K562 (cell line): ENCODE results near the gene TRMT112. TPM values are rescaled to one million over a fixed set of nuclear protein-coding genes. Genes with fewer than 3 reads are reported as not detected.

Source experiments
- ARID3B ChIP-seq: fragments of 250-450 bp; sonication (Bioruptor Pico); IDR thresholded peaks from 2 replicates; pipeline ENCODE4 v1.4.0; 2020; ENCODE audit warnings: borderline replicate concordance
- EP300 ChIP-seq: IDR thresholded peaks from 2 replicates; pipeline ENCODE4 v1.6.1; 2012; ENCODE audit warnings: low read length, improper control_type of control experiment
- ESRRB ChIP-seq: fragments of 250-450 bp; sonication (Bioruptor Pico); IDR thresholded peaks from 2 replicates; pipeline ENCODE4 v1.5.0; 2020; ENCODE audit warnings: mild to moderate bottlenecking, moderate library complexity, borderline replicate concordance
- GTF3C2 ChIP-seq: IDR thresholded peaks from 3 replicates; pipeline ENCODE4 v1.6.1; 2011; ENCODE audit warnings: borderline replicate concordance, mild to moderate bottlenecking, moderate library complexity; ENCODE audit not compliant: insufficient read length; ENCODE audit errors: extremely low read depth
- HNRNPUL1 ChIP-seq: fragments of 200-400 bp; formaldehyde crosslinking; IDR thresholded peaks from 2 replicates; pipeline ENCODE4 v1.6.1; 2017; ENCODE audit warnings: low read length
- MCM5 ChIP-seq: fragments of 450-650 bp; IDR thresholded peaks from 2 replicates; pipeline ENCODE4 v1.6.1; 2016; ENCODE audit warnings: low read depth
- PCBP1 ChIP-seq: fragments of 200-400 bp; formaldehyde crosslinking; IDR thresholded peaks from 2 replicates; pipeline ENCODE4 v1.6.1; 2018; ENCODE audit warnings: mild to moderate bottlenecking, low read depth, low read length; ENCODE audit not compliant: poor library complexity, severe bottlenecking
- POLR2A ChIP-seq: fragments of 450-650 bp; conservative IDR thresholded peaks from 2 replicates; pipeline ENCODE4 v1.6.1; 2016
- TBL1XR1 ChIP-seq, 2 experiments: IDR thresholded peaks; 2 replicates each; pipeline ENCODE4 v1.6.1; 2012; ENCODE audit warnings: improper control_type of control experiment in 2 of 2, low read length in 2 of 2, mild to moderate bottlenecking in 1 of 2
- TCFL5 ChIP-seq: fragments of 250-450 bp; sonication (Bioruptor Pico); conservative IDR thresholded peaks from 2 replicates; pipeline ENCODE4 v1.6.1; 2021; ENCODE audit warnings: mild to moderate bottlenecking, moderate library complexity, matching md5 sums
- ZBTB49 ChIP-seq: sonication (generic); formaldehyde crosslinking; IDR thresholded peaks from 2 replicates; pipeline ENCODE4 v1.8.0; 2022; ENCODE audit warnings: missing genetic modification reagents, mild to moderate bottlenecking, borderline replicate concordance
- ZNF507 ChIP-seq: conservative IDR thresholded peaks from 2 replicates; pipeline ENCODE4 v1.6.1; 2017; ENCODE audit warnings: missing genetic modification characterization, missing compliant biosample characterization
- polyA plus RNA-seq, 8 experiments: library from polyadenylated mRNA; depleted of rRNA in 4 of 8; stranded (reverse) in 5 of 8; unstranded in 3 of 8; fragments of >200 nt; fragmentation: Nextera tagmentation in 2 of 8; fragmentation: Illumina TruSeq in 1 of 8; extraction: Ambion mirVana in 2 of 8; extraction: Trizol in 1 of 8; gene quantifications; 2 replicates each; pipeline versions ENCODE4 v1.2.1 to v1.2.3, GENCODE V29; 2011 to 2014; ENCODE audit warnings: inconsistent platforms in 1 of 8, missing spikeins in 1 of 8
- total RNA-seq, 7 experiments: library from RNA; depleted of rRNA in 6 of 7; stranded (reverse); fragments of >200 nt in 6 of 7; fragmentation: Illumina TruSeq in 2 of 7; extraction: Trizol in 2 of 7; gene quantifications; 2 replicates each; pipeline versions ENCODE4 v1.2.1 to v1.2.3, GENCODE V29; 2011 to 2021; ENCODE audit warnings: low replicate concordance in 1 of 7
- TF ChIP-seq, protein P1 (sequence below): fragments of 450-650 bp; IDR thresholded peaks from 2 replicates; pipeline ENCODE4 v1.7.0; 2016; ENCODE audit warnings: borderline replicate concordance

TRMT112 gene
- total and polyA plus RNA-seq, 9 of the 15 experiments (the other 6 are each of a cell fraction or from before 2014, with no cell fraction given) = 162 to 444 (median 300) TPM

DNA sequence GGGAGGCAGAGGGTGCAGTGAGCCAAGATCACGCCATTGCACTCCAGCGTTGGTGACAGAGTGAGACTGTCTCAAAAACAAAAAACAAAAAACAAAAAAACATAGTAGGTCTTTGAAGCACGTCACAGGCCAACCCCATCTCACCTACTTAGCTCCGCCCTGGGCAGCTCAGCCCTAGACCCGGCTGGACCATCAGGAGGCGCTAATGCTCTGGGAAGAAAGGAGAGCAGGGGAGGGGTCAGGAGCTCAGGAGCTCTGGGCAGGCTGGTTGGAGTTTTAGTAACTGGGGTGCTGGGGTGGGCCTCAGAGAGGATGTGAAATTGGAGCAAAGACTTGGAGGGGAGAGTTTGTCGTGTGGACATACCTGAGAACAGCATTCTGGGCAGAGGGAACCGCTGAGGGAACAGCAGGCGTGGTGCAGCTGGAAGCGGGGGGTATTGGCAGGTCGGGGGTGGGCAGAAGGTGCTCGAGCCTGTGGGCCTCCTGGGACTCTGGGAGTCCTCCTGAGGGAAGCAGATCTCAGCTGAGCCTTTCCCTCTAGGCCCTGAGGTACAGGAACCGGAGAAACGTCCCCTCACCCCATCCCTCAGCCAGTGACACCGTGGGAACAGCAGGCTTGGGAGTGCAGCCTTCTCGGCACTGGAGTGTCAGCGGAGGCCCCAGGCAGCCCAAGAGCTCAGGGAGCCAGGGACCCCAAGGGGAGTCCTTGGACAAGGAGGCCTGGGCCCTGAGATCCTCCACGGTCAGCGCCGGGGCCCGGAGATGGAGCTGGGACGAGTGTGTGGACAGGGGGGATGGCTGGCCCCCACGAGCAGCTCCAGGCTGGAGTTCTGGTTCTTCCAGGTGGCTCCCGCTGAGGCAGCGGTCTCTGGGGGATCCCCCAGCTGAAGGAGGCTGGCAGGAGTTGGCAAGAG lies 39.4 kb upstream of the TRMT112 start (continued):
- TF ChIP-seq TCFL5 (CRISPR knock-in tag) = no peak
- TF ChIP-seq ZNF507 = no peak
- TF ChIP-seq GTF3C2 = peak; percentile 43
- 0 out of 2 replicates have a peak, but pooled peaks have one; percentile 21 for TF ChIP-seq EP300
- TF ChIP-seq PCBP1 = no peak
- TF ChIP-seq TBL1XR1 (IDR thresholded peaks at IDR 0.05; ENCODE audit: low read length in 2 of 2) = peak in 1 of 2 experiments; percentile 62; a peak in 1 of 4 replicates
- TF ChIP-seq MCM5 = no peak
- no peak for TF ChIP-seq HNRNPUL1
- TF ChIP-seq POLR2A = 0 out of 2 replicates have a peak, but pooled peaks have one; percentile 33
- no peak for TF ChIP-seq ESRRB
- TF ChIP-seq, protein P1, sequence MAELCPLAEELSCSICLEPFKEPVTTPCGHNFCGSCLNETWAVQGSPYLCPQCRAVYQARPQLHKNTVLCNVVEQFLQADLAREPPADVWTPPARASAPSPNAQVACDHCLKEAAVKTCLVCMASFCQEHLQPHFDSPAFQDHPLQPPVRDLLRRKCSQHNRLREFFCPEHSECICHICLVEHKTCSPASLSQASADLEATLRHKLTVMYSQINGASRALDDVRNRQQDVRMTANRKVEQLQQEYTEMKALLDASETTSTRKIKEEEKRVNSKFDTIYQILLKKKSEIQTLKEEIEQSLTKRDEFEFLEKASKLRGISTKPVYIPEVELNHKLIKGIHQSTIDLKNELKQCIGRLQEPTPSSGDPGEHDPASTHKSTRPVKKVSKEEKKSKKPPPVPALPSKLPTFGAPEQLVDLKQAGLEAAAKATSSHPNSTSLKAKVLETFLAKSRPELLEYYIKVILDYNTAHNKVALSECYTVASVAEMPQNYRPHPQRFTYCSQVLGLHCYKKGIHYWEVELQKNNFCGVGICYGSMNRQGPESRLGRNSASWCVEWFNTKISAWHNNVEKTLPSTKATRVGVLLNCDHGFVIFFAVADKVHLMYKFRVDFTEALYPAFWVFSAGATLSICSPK = no peak
- TF ChIP-seq ARID3B (CRISPR knock-in tag) = no peak
- no peak for TF ChIP-seq ZBTB49 (CRISPR knock-in tag)
